Vein endothelial cell (primary cell): Measurements from ENCODE around the gene TOM1L1. TPM values are rescaled to one million over a fixed set of nuclear protein-coding genes. Genes with fewer than 3 reads are reported as not detected.

Experiments used
- small RNA-seq: library from RNA; depleted of rRNA; stranded (forward); fragments of <200 nt; gene quantifications from one replicate; pipeline ENCODE3, GENCODE V24; 2012
- total RNA-seq: library from RNA; depleted of rRNA; stranded (reverse); fragments of >200 nt; gene quantifications from 2 replicates; pipeline ENCODE4 v1.2.3, GENCODE V29; 2012

TOM1L1 gene
- 0.57 and 0.98 TPM in 2 replicates for total RNA-seq

GRCh38 chr17:54900457-54901229 lies at the start of gene TOM1L1:
TSS of gene TOM1L1 (plus strand) at chr17:54900852. CDS start at chr17:54900866, 14 bp downstream.

DNA sequence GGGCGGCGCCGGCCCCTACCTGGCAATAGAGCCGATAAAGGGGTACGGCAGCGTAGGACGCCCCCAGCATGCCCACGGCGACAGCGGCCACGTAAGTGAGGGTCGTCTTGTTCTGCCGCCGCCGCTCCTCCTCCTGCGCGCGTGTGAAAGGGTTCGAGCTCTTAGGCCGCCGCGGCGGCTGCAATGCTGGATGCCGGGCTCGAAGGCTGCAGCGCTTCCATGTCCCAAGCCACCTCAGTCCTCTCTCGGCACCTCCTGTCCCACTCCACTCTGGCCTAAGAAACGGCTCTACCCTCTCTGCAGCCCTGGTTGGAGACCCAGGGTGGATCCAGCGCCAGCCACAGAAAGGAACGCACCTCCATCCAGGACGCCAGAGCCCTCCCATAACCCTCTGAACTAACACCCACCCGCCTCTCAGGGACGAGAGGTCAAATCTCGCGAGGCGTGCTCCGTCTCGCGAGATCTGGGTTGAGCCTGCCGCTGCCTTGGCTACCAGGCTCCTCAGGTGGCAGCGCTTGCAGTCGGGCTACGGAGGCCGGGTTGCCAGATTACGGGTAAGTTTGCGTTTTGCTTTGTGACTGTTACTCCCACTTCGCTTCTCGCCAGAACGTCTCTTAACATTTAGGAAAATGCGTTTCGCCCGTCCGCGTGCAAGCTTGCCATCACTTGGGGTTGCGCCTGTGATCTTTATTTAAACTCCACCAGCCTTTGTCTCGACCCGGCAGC lies 67.8 kb downstream of the TOM1L1 start, which contains the start of the genes COX11 and STXBP4:
Gene COX11, minus strand, starts transcription at position 393 of the 726 bp plus-strand sequence. Its CDS starts 8 bp downstream, at position 385.
Gene STXBP4, plus strand, starts transcription at position 504 of the 726 bp plus-strand sequence. CDS start 17,455 bp downstream, outside the sequence.

Small RNA genes lying within 50 kb of the gene (small RNA-seq; reads per million reads assigned to genes)
- gene AC007485.1, result not detected

Other genes starting within 250 kb of the TOM1L1 start
- 48.5 and 64.0 TPM in 2 replicates for gene COX11, start 67.8 kb downstream of the TOM1L1 start, total RNA-seq
- 7.2 and 23.2 TPM in 2 replicates for gene STXBP4, start 67.9 kb downstream of the TOM1L1 start, total RNA-seq